HG03039 (cell line): Measurements from ENCODE around the gene SLC25A48.

Experiments
- ATAC-seq: cut with Tn5 transposase; IDR thresholded peaks from one replicate; pipeline ENCODE4 v1.9.1; 2021; ENCODE audit warnings: mild to moderate bottlenecking, moderate library complexity; ENCODE audit not compliant: unreplicated experiment

The SLC25A48 gene

GRCh38 chr5:135913713-135914626, 79.5 kb downstream of the SLC25A48 start:
- no peak for ATAC-seq

GRCh38 chr5:135915466-135916001, 81.1 kb downstream of the SLC25A48 start:
- ATAC-seq: no peak

- ATAC-seq: no peak
Observed at GRCh38 chr5:135916638-135917263, 82.3 kb downstream of the SLC25A48 start.

DNA sequence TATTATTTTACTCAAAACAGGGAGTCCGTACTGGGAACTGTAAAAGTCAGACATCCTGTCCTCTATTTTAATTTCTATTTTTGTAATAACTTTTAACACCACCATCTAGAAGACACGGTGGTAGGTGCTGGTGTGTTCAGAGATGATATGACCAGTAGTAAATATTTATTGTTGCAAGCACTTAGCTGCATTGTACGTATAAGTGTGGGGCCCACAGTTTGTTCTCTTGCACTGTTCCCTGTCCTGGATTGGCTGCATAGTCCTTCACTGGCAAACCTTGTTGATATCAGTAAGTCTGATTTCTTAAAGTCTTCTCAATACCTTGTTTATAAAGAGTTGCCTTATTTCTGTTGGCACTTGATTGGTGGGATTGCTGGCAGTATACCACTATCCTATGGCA, 85.7 kb downstream of the SLC25A48 start:
- ATAC-seq: no peak

DNA sequence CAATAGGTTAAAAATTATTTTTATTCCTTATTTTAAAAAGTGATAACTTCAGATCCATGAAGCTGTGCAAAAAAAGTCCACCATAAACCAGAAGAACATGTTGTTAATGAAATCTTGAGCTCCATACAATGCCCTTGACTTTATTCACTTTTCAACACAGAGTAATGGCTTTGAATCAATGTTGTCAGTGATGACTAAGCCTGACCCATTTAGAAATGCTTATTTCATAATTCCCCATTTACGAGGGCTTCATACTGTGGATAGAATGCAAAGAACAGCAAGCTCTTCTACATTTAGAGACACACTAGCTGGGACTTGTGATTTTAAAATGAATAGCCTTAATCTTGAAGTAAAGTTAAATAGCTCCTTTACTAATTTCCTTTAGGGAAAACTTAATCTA, 86.9 kb downstream of the SLC25A48 start:
- no peak for ATAC-seq

DNA sequence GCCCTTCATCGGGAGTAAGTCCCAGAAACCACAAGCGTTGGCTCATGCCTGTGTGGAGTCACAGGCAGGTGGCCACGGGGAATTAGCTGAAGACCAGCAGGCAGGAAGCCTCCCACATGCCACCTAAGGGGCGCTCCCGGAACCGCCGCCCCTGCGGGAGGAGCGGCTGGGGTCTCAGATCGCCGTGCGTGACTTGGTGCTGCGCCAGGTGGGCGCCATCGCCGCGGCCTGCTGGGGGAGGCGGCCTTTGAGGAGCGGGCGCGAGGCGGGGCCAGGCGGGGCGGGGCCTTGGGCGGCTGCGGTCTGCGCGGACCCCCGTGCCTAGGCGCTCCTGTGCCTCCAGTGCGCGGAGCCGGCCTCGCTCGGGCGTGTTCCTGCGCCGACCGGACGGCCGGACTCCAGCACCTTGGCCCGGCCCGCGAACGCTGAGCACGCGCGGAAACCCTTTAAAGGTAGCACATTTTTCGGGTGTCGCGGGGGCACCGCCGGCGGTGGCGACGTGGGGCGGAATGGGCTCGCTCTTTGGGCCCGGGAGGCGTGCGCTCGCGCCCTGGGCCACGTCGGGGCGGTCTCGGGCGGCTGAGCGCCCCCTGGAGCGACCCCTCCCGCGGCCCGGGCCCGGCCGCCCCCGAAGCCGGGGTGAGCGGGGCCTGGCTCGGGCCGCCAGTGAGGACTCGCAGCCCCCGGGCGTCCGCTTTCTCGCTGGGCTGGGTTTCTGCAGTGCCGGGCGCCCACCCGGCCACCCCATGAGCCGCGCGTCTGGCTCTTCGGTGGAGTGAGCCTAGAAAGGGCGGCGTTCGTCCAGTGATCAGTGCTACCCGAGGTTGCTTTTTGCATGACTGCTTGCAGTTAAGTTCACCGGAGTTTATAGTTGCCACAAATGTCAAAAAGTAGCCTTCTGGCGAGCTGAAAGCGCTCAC, 95.8 kb downstream of the SLC25A48 start:
- ATAC-seq: no peak

GRCh38 chr5:135930949-135931295, 96.5 kb downstream of the SLC25A48 start:
- ATAC-seq: no peak

DNA sequence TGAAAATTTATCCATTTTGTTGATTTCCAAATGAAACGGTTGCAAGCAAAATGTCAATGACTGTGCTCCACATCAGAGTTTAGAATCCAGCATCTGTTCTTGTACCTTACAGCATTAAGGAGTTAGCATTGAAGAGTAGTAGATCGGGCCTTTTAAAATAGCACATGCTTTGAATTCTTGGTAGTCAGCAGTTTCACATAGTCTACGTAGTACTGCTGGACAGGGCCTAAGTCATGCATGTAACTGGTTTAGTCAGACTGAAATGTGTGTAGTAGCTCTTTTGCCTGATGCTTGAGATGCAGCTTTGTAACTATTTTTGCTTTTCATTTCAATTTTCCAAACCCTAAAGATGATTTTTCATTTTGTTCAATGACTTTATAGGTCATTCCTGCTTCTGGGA, 100.5 kb downstream of the SLC25A48 start:
- no peak for ATAC-seq

DNA sequence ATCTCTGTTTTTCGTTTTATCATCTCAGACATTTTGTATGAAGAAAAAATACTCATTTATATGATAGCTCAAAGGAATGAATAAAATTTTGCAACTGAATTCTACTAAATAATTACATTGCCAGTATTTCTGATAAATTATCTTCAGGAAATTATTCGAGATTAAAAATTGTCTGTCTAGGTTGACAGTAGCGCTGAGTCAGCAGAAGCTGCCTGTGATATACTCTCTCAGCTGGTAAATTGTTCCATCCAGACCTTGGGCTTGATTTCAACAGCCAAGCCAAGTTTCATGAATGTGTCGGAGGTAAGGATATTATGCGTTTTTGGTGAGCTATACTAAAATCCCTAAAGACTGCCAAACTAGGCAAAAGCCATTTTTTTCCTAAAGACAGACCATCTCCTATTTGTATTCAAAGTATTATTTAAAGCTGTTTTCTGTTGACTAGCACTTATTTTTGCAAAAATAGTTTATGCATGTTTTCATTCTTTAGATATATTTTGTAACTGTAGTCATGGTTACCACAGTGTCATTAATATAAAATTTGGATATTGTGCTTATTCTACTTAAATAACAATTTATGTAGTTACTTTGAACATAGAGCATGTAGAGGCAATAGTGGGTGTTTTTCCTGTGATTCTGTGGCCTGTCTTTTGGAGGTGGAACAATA, 102.9 kb downstream of the SLC25A48 start:
- no peak for ATAC-seq
